Psoas muscle (tissue), 8 donors: Measurements from ENCODE around the gene MUC4. TPM values are rescaled to one million over a fixed set of nuclear protein-coding genes. Genes with fewer than 3 reads are reported as not detected.

Source experiments
- ATAC-seq, 4 donors: fragments of 200-7000 bp; cut with Tn5 transposase; one replicate each; pipeline ENCODE4 v1.9.1; 2020; ENCODE audit warnings: moderate library complexity in 3 of 4, mild to moderate bottlenecking in 2 of 4
- DNase-seq, 2 donors: peaks; one replicate each; pipeline ENCODE4 v3.0.0-alpha.2; 2020
- H3K27ac ChIP-seq: fragments of 200-600 bp; one replicate; pipeline ENCODE4 v1.8.0; 2022
- H3K27me3 ChIP-seq, 3 donors: fragments of 200-600 bp in 1 of 3; one replicate each; pipeline versions ENCODE4 v1.6.1 to v1.8.0; 2013 to 2022; ENCODE audit warnings: low read length in 2 of 3, mild to moderate bottlenecking in 2 of 3, moderate library complexity in 1 of 3; ENCODE audit not compliant: insufficient read depth in 3 of 3
- H3K36me3 ChIP-seq, 2 donors: fragments of 200-600 bp in 1 of 2; one replicate each; pipeline versions ENCODE4 v1.6.1 to v1.8.0; 2013 to 2022; ENCODE audit warnings: low read depth in 1 of 2, mild to moderate bottlenecking in 1 of 2, moderate library complexity in 1 of 2; ENCODE audit not compliant: insufficient read depth in 1 of 2
- H3K4me1 ChIP-seq: fragments of 200-600 bp; one replicate; pipeline ENCODE4 v1.8.0; 2022
- H3K4me3 ChIP-seq: fragments of 200-600 bp; one replicate; pipeline ENCODE4 v1.8.0; 2022; ENCODE audit warnings: mild to moderate bottlenecking
- H3K9me3 ChIP-seq: fragments of 200-600 bp; one replicate; pipeline ENCODE4 v1.8.0; 2022
- WGBS, 3 donors: extraction: QIAGEN DNeasy Blood & Tissue Kit; methylation state at CpG; one replicate each; pipeline versions ENCODE4 v1.1.6 to v1.1.7; 2013; 5-methylcytosine and 5-hydroxymethylcytosine counted together
- intact Hi-C, 2 donors: fragments of 100-400 bp; cut with DNase I; formaldehyde crosslinking; loops; one replicate each; pipeline versions ENCODE4 v1.11.0 to v1.14.2; 2022
- polyA plus RNA-seq, 3 donors: library from polyadenylated mRNA; stranded (reverse); fragments of 200-250 nt; gene quantifications; one replicate each; pipeline ENCODE4 v1.2.3, GENCODE V29; 2013
- total RNA-seq, 4 donors: library from RNA; stranded (reverse); fragmentation: NEBNext Ultra II Directional in 2 of 4; extraction: Animal tissue kit (Norgen Biotek cat#: 25700) in 2 of 4; gene quantifications; one replicate each; pipeline versions ENCODE4 v1.2.1 to v1.2.4, GENCODE V29; 2021 to 2023
- TF ChIP-seq, protein P1 (sequence below): fragments of 200-600 bp; IDR thresholded peaks from one replicate; pipeline ENCODE4 v1.8.0; 2022; ENCODE audit warnings: antibody characterized with exemption
- donor health status: healthy with polysubstance abuse.
- donor health status: DM: no; HTN: no; CAD: no; lungs with moderate emphysema.
- donor health status: Bipolar disorder and iron deficiency.
- donor health status: healthy.
- donor health status: DM: yes; HTN: yes; CAD: no.
- donor health status: DM: no; HTN: no; CAD: no.
- donor health status: DM: no; HTN: no; CAD: no.
- donor health status: DM: yes; HTN: yes; CAD: no.

Gene MUC4
- total and polyA plus RNA-seq, 7 donors = 0.01 to 0.08 (median 0.02) TPM; not detected in 4

DNA sequence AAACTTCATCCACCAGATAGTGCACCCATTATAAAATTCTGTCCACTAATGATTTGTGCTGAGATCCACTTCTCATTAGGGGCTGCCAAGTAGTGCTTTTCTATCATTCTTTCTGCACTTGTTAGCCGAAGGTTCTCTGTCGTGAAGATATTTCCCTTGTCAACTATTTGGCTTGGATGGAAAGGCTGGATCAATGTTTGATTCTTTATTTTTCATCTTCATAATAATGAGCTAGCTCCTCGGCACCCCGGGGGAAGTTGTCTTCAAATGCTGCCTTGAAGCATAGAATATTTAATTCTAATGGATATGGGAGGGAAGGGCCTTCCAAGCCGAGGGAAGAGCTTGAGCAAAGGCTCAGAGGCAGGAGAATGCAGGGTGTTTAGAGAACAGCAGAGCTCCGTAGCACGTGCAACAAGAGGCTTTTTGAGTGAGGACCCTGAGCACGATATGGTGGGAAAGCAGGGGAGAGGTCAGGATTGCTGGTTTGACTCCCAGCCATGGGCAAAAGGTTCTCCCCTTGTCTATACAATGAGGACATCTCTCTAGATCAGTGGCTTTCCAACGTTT is 107.2 kb downstream of the MUC4 start:
- TF ChIP-seq, protein P1, sequence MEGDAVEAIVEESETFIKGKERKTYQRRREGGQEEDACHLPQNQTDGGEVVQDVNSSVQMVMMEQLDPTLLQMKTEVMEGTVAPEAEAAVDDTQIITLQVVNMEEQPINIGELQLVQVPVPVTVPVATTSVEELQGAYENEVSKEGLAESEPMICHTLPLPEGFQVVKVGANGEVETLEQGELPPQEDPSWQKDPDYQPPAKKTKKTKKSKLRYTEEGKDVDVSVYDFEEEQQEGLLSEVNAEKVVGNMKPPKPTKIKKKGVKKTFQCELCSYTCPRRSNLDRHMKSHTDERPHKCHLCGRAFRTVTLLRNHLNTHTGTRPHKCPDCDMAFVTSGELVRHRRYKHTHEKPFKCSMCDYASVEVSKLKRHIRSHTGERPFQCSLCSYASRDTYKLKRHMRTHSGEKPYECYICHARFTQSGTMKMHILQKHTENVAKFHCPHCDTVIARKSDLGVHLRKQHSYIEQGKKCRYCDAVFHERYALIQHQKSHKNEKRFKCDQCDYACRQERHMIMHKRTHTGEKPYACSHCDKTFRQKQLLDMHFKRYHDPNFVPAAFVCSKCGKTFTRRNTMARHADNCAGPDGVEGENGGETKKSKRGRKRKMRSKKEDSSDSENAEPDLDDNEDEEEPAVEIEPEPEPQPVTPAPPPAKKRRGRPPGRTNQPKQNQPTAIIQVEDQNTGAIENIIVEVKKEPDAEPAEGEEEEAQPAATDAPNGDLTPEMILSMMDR = no peak
- intact Hi-C loops = no loop called here
- DNase-seq = no peak
- ATAC-seq = no peak
- Histone ChIP-seq H3K4me3 (no peak overlapping the region), H3K36me3 (peaks cover 0 to 21% of the 10 kb centered on the region in 2 donors), H3K4me1 (no peaks in the 10 kb centered on the region), H3K27ac (no peak overlapping the region), H3K9me3 (no peaks in the 10 kb centered on the region), H3K27me3 (no peaks in the 10 kb centered on the region)
- 59 to 65% (median 60%) methylated on average over 9 of the region's 9 CpGs for WGBS, 3 donors

DNA sequence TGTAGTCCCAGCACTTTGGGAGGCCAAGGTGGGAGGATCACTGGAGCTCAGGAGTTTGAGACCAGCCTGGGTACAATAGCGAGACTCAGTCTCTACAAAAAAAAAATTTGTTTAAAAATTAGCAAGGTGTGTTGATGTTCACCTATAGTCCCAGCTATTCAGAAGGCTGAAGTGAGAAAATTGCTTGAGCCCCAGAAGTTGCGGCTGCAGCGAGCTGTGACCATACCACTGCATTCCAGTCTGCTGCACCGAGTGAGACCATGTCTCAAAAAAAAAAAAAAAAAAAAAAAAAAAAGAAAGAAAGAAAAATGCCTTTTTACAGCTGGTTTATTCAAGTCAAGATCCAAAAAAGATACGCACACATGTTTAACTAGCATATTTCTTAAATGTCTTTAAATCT is 108.0 kb downstream of the MUC4 start:
- DNase-seq (no peak), ATAC-seq (no peak)
- H3K27me3 ChIP-seq = no peaks in the 10 kb centered on the region
- intact Hi-C loops = no loop called here
- WGBS, 3 donors = 85 to 90% (median 87%) methylated on average over 5 of the region's 5 CpGs
- H3K36me3 ChIP-seq = peaks cover 0 to 21% of the 10 kb centered on the region in 2 donors
- H3K4me3 ChIP-seq = no peak overlapping the region
- TF ChIP-seq, protein P1 = no peak
- no peaks in the 10 kb centered on the region for H3K9me3 ChIP-seq
- peaks cover under 1% of the 10 kb centered on the region for H3K4me1 ChIP-seq
- H3K27ac ChIP-seq = no peak overlapping the region

DNA sequence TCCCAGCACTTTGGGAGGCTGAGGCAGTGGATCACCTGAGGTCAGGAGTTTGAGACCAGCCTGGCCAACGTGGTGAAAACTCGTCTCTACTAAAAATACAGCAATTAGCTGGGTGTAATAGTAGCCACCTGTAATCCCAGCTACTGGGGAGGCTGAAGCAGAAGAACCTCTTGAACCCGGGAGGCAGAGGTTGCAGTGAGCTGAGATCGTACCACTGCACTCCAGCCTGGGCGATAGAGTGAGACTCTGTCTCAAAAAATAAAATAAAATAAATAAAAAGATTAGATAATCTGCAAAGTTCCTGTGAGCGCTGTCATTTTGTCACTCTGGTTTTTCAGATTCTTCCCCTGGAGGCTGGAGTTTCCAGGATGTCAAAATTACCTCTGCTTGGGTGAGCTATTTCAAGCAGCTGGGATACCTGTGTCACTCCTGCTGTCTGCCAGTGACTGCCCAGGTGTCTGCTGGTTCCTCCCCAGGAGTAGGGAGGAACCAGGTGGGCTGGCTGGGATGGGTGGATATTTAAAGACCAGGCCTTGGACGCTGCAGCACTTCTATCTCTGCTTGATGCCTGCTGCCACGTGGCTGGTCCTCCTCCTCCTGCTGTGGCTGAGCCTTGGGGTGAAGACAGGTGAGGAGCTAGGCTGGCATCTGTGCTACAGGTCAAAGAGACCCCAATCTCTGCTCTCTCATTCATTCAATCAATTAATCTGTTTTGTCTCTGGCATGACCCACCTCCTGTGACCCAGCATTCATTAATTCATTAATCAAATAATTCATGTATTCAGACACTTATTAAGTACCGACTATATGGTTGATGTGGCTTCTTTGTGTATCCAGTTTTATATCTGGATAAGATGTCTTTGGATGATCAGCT is 110.5 kb downstream of the MUC4 start:
- TF ChIP-seq, protein P1 = no peak
- Histone ChIP-seq H3K36me3 (peaks cover 0 to 32% of the 10 kb centered on the region in 2 donors), H3K9me3 (no peaks in the 10 kb centered on the region), H3K4me1 (peaks cover 15% of the 10 kb centered on the region), H3K4me3 (no peak overlapping the region), H3K27ac (no peak overlapping the region), H3K27me3 (no peaks in the 10 kb centered on the region)
- 63 to 66% (median 65%) methylated on average over 9 of the region's 9 CpGs for WGBS, 3 donors
- DNase-seq (no peak), ATAC-seq (no peak)
- intact Hi-C loops = no loop called here

DNA sequence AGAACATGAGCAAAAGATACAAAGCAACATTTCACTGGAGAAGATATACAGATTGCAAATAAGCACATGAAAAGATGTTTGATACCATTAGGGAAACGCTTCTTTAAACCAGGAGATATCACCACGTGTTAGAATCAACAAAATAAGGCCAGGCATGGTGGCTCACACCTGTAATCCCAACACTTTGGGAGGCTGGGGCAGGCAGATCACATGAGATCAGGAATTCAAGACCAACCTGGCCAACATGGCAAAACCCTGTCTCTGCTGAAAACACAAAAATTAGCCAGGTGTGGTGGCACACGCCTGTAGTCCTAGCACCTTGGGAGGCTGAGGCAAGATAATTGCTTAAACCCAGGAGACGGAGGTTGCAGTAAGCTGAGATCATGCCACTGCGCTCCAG is 111.4 kb downstream of the MUC4 start:
- DNase-seq (no peak), ATAC-seq (no peak)
- no peaks in the 10 kb centered on the region for H3K9me3 ChIP-seq
- TF ChIP-seq, protein P1 = no peak
- intact Hi-C loops = no loop called here
- no peaks in the 10 kb centered on the region for H3K27me3 ChIP-seq
- peaks cover 15% of the 10 kb centered on the region for H3K4me1 ChIP-seq
- 89 to 90% (median 89%) methylated on average over 5 of the region's 5 CpGs for WGBS, 3 donors
- no peak overlapping the region for H3K4me3 ChIP-seq
- H3K27ac ChIP-seq = no peak overlapping the region
- peaks cover 0 to 40% of the 10 kb centered on the region in 2 donors for H3K36me3 ChIP-seq
